SK-N-SH (cell line): Measurements from ENCODE around the gene IFI27L1. TPM values are rescaled to one million over a fixed set of nuclear protein-coding genes. Genes with fewer than 3 reads are reported as not detected.

Experiments
- CTCF ChIA-PET: fragments of 300-600, 350-600 bp; formaldehyde crosslinking; extraction: SDS; loops from one replicate; lab custom pipeline; 2021; lab: Yijun Ruan, JAX
- POLR2A ChIA-PET: fragments of 350-600 bp; sonication (Branson Sonifier 250); formaldehyde crosslinking; extraction: SDS; loops from one replicate; lab custom pipeline; 2020; ENCODE audit warnings: antibody characterized with exemption, inconsistent platforms; lab: Yijun Ruan, JAX
- DNase-seq: peaks from one replicate; pipeline ENCODE4 v3.0.0; 2012
- H2AFZ ChIP-seq: fragments of 200-600 bp; sonication (generic); 2 replicates; pipeline ENCODE4 v1.8.1; 2016; ENCODE audit warnings: antibody characterized with exemption, mild to moderate bottlenecking, low read depth
- H3F3A ChIP-seq: fragments of 200-600 bp; sonication (generic); replicated peaks from 2 replicates; pipeline ENCODE3; 2016; ENCODE audit warnings: antibody characterized with exemption, mild to moderate bottlenecking; ENCODE audit not compliant: insufficient read depth
- H3K27ac ChIP-seq, 2 experiments: fragments of 200-500 bp in 1 of 2; fragments of 200-600 bp in 1 of 2; sonication (Bioruptor generic) in 1 of 2; sonication (generic), shearing (Covaris generic) in 1 of 2; 2 replicates each; pipeline versions ENCODE4 v1.5.1 to v1.6.1; 2014 to 2016; ENCODE audit warnings: low read depth in 2 of 2, inconsistent platforms in 1 of 2, low read length in 1 of 2, mild to moderate bottlenecking in 1 of 2, mixed read lengths in 1 of 2
- H3K27me3 ChIP-seq: fragments of 200-600 bp; sonication (generic), shearing (Covaris generic); 2 replicates; pipeline ENCODE4 v1.6.1; 2016; ENCODE audit warnings: mixed run types; ENCODE audit not compliant: insufficient read depth
- H3K36me3 ChIP-seq, 2 experiments: fragments of 200-500 bp in 1 of 2; fragments of 200-600 bp in 1 of 2; sonication (Bioruptor generic) in 1 of 2; sonication (generic) in 1 of 2; replicated peaks in 1 of 2; 2 replicates each; pipeline versions ENCODE3 to v1.5.1; 2014 to 2016; ENCODE audit warnings: low read length in 1 of 2, mild to moderate bottlenecking in 1 of 2; ENCODE audit not compliant: insufficient read depth in 2 of 2, control insufficient read depth in 1 of 2
- H3K4me1 ChIP-seq, 2 experiments: fragments of 200-500 bp in 1 of 2; fragments of 200-600 bp in 1 of 2; sonication (Bioruptor generic) in 1 of 2; sonication (generic), shearing (Covaris generic) in 1 of 2; 2 replicates each; pipeline versions ENCODE4 v1.5.1 to v1.6.1; 2014 to 2016; ENCODE audit warnings: low read depth in 1 of 2, low read length in 1 of 2, mixed run types in 1 of 2; ENCODE audit not compliant: insufficient read depth in 2 of 2, control insufficient read depth in 1 of 2
- H3K4me2 ChIP-seq: fragments of 200-600 bp; sonication (generic), shearing (Covaris generic); 2 replicates; pipeline ENCODE4 v1.6.1; 2017; ENCODE audit warnings: mixed run types
- H3K4me3 ChIP-seq, 2 experiments: fragments of 200-500 bp in 1 of 2; fragments of 200-600 bp in 1 of 2; sonication (Bioruptor generic) in 1 of 2; sonication (generic), shearing (Covaris generic) in 1 of 2; 2 replicates each; pipeline versions ENCODE4 v1.5.1 to v1.8.1; 2014 to 2016; ENCODE audit warnings: low read depth in 2 of 2, inconsistent platforms in 1 of 2, low read length in 1 of 2, mild to moderate bottlenecking in 1 of 2, mixed read lengths in 1 of 2, moderate library complexity in 1 of 2
- H3K79me2 ChIP-seq: fragments of 200-600 bp; sonication (generic); 2 replicates; pipeline ENCODE4 v1.8.1; 2017; ENCODE audit warnings: mild to moderate bottlenecking; ENCODE audit not compliant: insufficient read depth
- H3K9ac ChIP-seq: fragments of 200-600 bp; sonication (generic); 2 replicates; pipeline ENCODE4 v1.6.1; 2017; ENCODE audit warnings: mixed run types
- H3K9me2 ChIP-seq: fragments of 200-600 bp; sonication (generic); 2 replicates; pipeline ENCODE4 v1.6.1; 2017; ENCODE audit warnings: mixed run types
- H3K9me3 ChIP-seq: fragments of 200-600 bp; sonication (generic); 2 replicates; pipeline ENCODE4 v1.6.1; 2017; ENCODE audit warnings: mixed run types, mild to moderate bottlenecking, moderate library complexity
- H4K20me1 ChIP-seq: fragments of 200-600 bp; sonication (generic); 2 replicates; pipeline ENCODE4 v1.6.1; 2017; ENCODE audit warnings: mild to moderate bottlenecking, mixed run types; ENCODE audit not compliant: insufficient read depth
- CTCF ChIP-seq: fragments of 200-600 bp; sonication (generic); IDR thresholded peaks from 2 replicates; pipeline ENCODE4 v1.6.1; 2017; ENCODE audit warnings: antibody characterized with exemption, mild to moderate bottlenecking, moderate library complexity
- ELF1 ChIP-seq: IDR thresholded peaks from 2 replicates; pipeline ENCODE4 v1.4.0; 2012
- EP300 ChIP-seq, 2 experiments: IDR thresholded peaks; 2 replicates each; pipeline versions ENCODE4 v1.4.0 to v1.6.1; 2012; ENCODE audit warnings: borderline replicate concordance in 1 of 2, low read depth in 1 of 2, low read length in 1 of 2
- EZH2phosphoT487 ChIP-seq: fragments of 200-600 bp; sonication (generic); IDR thresholded peaks from 2 replicates; pipeline ENCODE4 v1.6.1; 2017; ENCODE audit warnings: low read depth, mixed run types, mild to moderate bottlenecking, antibody characterized with exemption, moderate library complexity, borderline replicate concordance
- FOSL2 ChIP-seq: IDR thresholded peaks from 2 replicates; pipeline ENCODE4 v1.4.0; 2012; ENCODE audit warnings: low read depth, mild to moderate bottlenecking, moderate library complexity, borderline replicate concordance
- FOXM1 ChIP-seq: IDR thresholded peaks from 2 replicates; pipeline ENCODE4 v1.4.0; 2012; ENCODE audit warnings: low read depth, mild to moderate bottlenecking
- JUND ChIP-seq: IDR thresholded peaks from 2 replicates; pipeline ENCODE4 v1.4.0; 2012
- MAX ChIP-seq: IDR thresholded peaks from 2 replicates; pipeline ENCODE4 v1.4.0; 2012; ENCODE audit warnings: low read depth
- MEF2A ChIP-seq: IDR thresholded peaks from 2 replicates; pipeline ENCODE4 v1.4.0; 2012; ENCODE audit warnings: low read depth, borderline replicate concordance
- NFIC ChIP-seq: IDR thresholded peaks from 2 replicates; pipeline ENCODE4 v1.4.0; 2012; ENCODE audit warnings: borderline replicate concordance
- POLR2AphosphoS5 ChIP-seq: IDR thresholded peaks from 2 replicates; pipeline ENCODE4 v1.6.1; 2012; ENCODE audit warnings: low read depth, low read length
- RCOR1 ChIP-seq: fragments of 150-350 bp; IDR thresholded peaks from 2 replicates; pipeline ENCODE4 v1.6.1; 2017; ENCODE audit warnings: antibody characterized with exemption, low read length
- RFX5 ChIP-seq: IDR thresholded peaks from 2 replicates; pipeline ENCODE4 v1.6.1; 2012; ENCODE audit warnings: mild to moderate bottlenecking, improper control_type of control experiment, low read length
- SIN3A ChIP-seq: IDR thresholded peaks from 2 replicates; pipeline ENCODE4 v1.6.1; 2012; ENCODE audit warnings: low read depth, mild to moderate bottlenecking, low read length, moderate library complexity, borderline replicate concordance
- SMC3 ChIP-seq: IDR thresholded peaks from 2 replicates; pipeline ENCODE4 v1.6.1; 2012; ENCODE audit warnings: low read depth, low read length, improper control_type of control experiment
- TCF12 ChIP-seq: IDR thresholded peaks from 2 replicates; pipeline ENCODE4 v1.4.0; 2012
- YY1 ChIP-seq: IDR thresholded peaks from 2 replicates; pipeline ENCODE4 v1.4.0; 2012; ENCODE audit warnings: low read depth, mild to moderate bottlenecking
- ZBTB33 ChIP-seq: IDR thresholded peaks from 2 replicates; pipeline ENCODE4 v1.4.0; 2012; ENCODE audit warnings: low read depth, borderline replicate concordance
- WGBS: methylation state at CpG from one replicate; pipeline ENCODE4 v1.1.6; 2017; ENCODE audit warnings: low lambda C conversion rate; 5-methylcytosine and 5-hydroxymethylcytosine counted together
- polyA plus RNA-seq, 3 experiments: library from polyadenylated mRNA; depleted of rRNA; stranded (reverse); fragments of >200 nt; gene quantifications; 2 replicates each; pipeline ENCODE4 v1.2.3, GENCODE V29; 2012

Gene IFI27L1
- polyA plus RNA-seq, 1 of the 3 experiments (the other 2 are of a cell fraction), result 35.3 TPM

GRCh38 chr14:94044476-94045091 lies 36.5 kb upstream of the IFI27L1 start:
- Histone ChIP-seq H3K9me3 (no peaks in the 10 kb centered on the region), H4K20me1 (no peaks in the 10 kb centered on the region), H3K4me2 (no peak overlapping the region), H3K9me2 (no peaks in the 10 kb centered on the region), H3K36me3 (peaks cover 6 to 60% of the 10 kb centered on the region in 2 experiments), H3K4me1 (peaks cover 0 to 12% of the 10 kb centered on the region in 2 experiments; a peak in 2 of 4 replicates), H3K9ac (no peak overlapping the region), H3K27me3 (no peaks in the 10 kb centered on the region), H3K27ac (no peak overlapping the region), H3F3A (no peaks in the 10 kb centered on the region), H2AFZ (no peak overlapping the region), H3K4me3 (no peak overlapping the region), H3K79me2 (no peaks in the 10 kb centered on the region)
- ChIA-PET POLR2A (no interaction called here), CTCF (interaction anchor here (0.8 to 8.1 kb wide), 8 partner anchors 7 to 136 kb away, joined by 3 to 74 read pairs (median 3); no protein-coding TSS in a partner anchor)
- TF ChIP-seq JUND, result no peak
- no peak for TF ChIP-seq YY1
- no peak for TF ChIP-seq FOSL2
- TF ChIP-seq FOXM1, result no peak
- TF ChIP-seq NFIC, result no peak
- TF ChIP-seq MEF2A, result no peak
- TF ChIP-seq SIN3A, result no peak
- no peak for TF ChIP-seq RFX5
- no peak for TF ChIP-seq CTCF
- TF ChIP-seq POLR2AphosphoS5, result no peak
- no peak for TF ChIP-seq RCOR1
- TF ChIP-seq EP300 (IDR thresholded peaks at IDR 0.05; ENCODE audit: borderline replicate concordance in 1 of 2, low read depth in 1 of 2, low read length in 1 of 2), result no peak
- no peak for TF ChIP-seq TCF12
- TF ChIP-seq MAX, result no peak
- TF ChIP-seq ELF1, result no peak
- no peak for TF ChIP-seq ZBTB33
- TF ChIP-seq EZH2phosphoT487, result no peak
- TF ChIP-seq SMC3, result no peak
- WGBS, result 94% methylated on average over 12 of the region's 20 CpGs
- DNase-seq, result no peak
